Activated CD4-positive, alpha-beta T cell treated with anti-CD3 and anti-CD28 coated beads, Interleukin-2, amount 50 U/mL, for 1 hour (primary cell): ENCODE results near the gene SDHA.
"Not testable (repeated sequence)": the region's sequence is repeated elsewhere in the genome, so short reads cannot be mapped to it uniquely, and the experiment has no call there.

Source experiments
- DNase-seq: peaks from one replicate; pipeline ENCODE4 v3.0.0-alpha.2; 2020

Gene SDHA

DNA sequence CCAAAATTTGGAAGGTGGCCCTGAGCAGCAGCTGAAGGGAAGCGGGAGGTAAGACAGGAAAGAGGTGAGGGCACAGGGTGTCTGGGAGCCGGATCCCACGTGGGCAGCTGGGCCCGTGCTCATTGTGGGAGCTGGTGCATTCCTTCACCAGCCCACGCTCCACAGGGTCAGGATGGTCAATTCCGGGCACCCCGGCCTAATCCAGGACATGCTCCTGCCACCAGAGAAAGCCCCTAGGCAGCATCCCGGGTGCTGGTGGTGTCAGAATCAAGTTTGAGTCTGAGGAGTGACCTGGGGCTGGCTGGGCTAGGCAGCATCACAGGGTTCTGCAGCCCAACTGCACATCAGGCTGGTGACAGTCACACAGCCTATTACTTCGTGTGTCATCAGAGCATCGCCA, 46.2 kb downstream of the SDHA start:
- no peak for DNase-seq

DNA sequence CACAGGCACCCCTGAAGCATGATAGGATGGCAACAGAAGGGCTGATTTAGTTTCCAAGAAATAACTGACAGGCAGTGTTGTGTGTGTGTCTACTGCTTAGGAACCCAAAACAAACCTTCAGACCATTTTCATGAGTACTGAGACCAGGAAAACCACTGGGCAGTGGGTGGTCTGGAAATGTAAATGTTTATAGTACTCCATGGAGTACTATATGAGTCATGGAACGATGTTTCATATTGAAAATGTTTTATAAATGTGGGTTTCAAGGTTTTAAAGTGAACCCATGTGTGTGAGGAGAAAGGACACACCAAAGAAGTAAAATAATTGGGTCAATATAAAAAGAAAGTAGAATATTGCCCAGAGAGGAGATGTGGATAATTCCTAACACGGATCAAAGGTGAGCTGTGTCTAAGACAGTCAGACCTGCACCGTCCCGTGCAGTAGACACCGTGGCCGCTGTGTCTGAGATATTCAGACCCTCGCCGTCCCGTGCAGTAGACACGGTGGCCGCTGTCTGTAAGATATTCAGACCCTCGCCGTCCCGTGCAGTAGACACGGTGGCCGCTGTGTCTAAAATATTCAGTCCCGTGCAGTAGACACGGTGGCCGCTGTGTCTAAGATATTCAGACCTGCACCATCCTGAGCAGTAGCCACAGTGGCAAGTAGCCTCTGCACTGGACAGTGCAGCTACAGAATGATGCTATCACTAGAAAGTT, 48.3 kb downstream of the SDHA start:
- DNase-seq: not testable (repeated sequence)

DNA sequence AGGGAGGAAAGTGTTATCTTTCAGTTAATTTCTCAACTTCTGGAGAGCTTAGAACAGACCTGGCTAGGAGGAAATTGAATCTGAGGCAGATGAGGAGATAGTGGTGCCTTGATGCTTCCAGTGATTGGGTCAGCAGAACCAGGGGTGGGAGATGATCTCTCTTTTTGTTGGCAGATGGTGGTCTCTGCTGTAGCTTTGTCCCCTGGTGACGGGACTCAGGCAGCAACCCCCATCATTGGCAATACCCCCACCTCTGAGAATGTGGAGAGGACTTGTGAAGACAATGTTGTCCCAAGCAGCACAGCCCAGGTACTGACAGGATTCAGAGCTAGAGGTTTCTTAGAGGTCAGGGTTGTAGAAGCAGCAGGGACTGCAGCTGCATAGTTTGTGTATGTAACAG, 49.6 kb downstream of the SDHA start:
- no peak for DNase-seq

DNA sequence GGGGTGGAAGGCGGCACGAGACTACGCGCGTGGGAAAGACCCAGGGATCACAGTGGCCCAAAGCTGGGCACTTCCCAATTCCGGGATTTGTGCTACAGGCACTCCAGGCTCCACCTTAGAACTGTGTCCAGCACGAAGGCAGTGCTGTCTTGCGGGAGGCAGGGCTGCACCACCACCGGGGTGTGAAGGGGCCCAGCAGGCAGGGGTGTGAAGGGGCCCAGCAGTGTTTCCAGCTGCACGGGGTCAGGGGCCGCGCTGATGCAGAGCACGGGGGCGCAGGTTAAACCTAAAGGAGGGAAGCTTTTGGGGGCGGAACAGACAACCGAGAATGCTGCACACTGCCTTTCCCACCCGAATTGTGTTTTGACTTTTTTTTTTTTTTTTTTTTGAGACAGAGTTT, 52.2 kb downstream of the SDHA start:
- no peak for DNase-seq

DNA sequence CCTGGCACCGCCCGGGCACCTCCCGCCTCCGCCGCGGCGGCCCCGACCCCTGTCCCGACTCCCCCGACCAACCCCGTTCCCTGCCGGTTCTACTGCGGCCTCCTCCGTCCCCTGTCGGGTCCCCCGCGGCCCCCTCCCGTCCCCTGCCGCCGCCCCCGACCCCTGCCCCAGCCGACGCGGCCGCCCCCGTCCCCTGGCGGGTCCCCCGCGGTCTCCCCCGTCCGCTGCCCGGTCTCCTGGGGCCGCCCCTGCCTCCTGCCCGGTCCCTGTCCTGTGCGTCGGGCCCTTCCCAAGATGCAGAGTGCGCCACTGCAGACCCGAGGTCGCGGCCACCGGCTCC, 53.7 kb downstream of the SDHA start:
- DNase-seq: not testable (repeated sequence)

DNA sequence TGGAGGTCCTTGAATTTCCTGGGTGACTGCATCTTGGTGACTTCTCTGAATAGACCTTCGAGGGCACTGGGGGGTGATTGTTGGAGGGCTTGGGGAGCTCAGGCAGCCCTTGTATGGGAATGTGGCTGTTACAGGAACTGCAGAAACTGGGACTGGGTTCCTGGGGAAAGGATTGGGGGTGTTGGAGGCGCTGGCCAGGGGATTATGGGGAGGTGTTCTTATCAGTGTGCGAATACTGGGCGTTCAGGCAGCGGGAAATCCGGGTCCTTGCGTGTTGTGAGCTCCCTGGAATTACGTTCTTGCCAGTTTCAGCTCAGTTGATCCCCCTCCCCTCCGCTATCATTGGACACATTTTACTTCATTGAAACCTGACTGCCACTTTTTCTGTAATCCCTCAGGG, 55.0 kb downstream of the SDHA start:
- not testable (repeated sequence) for DNase-seq

DNA sequence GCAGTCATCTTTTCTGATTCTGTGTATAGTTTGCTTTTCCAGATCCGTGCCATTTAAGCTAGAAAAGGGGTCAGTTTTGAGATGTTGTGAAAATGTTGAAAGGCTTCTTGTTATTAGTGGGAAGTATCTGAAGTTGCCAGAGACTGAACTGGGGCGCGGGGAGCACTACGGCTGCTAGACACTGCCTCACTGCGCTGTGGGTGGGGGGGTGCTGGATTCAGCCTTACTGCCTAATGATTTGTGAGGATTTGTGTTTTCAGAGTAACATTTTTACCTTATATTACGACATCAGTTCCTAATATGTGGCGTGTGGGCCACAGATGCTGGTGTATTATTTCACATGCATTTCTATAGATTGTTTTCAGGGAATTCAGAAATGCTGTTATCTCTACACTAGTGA, 55.4 kb downstream of the SDHA start:
- DNase-seq: not testable (repeated sequence)

DNA sequence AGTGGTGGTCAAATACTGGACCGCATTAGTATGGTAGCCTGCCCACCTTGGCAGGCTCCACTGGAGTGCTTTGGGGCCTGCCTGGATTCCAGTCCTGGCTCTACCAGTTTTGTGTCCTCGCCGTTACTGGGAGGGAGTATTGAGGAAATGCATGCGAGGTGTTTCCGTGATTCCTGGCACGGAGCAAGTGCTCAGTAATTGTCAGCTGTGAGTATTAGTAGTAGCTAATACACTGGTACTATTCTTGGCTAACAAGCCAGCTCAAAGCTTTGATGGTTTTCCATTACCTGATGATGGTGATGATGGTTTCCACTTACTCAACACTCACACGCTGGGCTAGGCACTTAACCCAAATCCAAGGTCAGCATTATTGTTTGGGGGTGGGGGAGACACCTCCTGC, 56.2 kb downstream of the SDHA start:
- not testable (repeated sequence) for DNase-seq

DNA sequence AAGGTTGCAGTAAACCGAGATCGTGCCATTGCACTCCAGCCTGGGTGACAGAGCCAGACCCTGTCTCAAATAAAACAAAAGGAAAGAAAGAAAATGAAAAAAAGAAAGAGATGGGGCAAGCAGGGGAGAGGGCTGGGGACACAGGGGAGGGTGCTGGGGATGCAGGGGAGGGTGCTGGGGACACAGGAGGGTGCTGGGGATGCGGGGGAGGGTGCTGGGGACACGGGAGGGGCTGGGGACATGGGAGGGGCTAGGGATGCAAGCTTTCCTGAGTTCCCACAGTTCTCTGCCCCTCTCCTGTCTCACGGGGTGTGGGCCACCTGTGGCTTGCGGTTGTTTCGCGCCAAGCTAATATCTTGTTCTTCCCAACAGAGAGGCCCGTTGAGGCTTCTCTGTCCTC, 60.5 kb downstream of the SDHA start:
- no peak for DNase-seq

DNA sequence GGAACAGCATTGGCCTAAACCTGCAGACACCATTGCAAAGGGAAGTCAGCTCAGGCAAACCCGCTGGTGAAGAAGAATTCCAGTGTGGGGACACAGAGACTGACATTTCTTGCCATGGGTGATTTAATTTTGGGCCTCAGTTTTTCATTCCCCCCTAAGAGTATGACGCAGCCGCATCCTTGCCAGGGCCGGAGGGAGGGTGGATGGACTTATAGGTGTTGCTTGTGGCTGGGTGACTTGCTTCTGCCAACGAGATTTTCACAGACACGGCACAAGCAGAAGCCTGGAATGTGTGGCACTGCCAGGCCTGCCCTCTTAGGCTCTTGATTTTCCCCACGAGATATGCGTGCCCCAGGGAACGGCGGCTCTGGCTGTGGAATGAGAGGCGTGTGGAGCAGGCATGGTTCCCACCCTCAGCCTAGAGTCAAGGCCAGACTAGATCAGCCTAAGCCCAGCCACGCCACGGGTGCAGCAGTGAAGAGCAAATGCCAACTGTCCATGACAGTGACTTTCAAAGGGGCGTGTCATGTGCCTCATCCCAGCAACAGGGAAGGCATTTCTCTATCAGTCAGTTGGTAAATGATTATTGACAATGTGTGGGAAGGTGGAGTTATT, 61.0 kb downstream of the SDHA start:
- DNase-seq: not testable (repeated sequence)

DNA sequence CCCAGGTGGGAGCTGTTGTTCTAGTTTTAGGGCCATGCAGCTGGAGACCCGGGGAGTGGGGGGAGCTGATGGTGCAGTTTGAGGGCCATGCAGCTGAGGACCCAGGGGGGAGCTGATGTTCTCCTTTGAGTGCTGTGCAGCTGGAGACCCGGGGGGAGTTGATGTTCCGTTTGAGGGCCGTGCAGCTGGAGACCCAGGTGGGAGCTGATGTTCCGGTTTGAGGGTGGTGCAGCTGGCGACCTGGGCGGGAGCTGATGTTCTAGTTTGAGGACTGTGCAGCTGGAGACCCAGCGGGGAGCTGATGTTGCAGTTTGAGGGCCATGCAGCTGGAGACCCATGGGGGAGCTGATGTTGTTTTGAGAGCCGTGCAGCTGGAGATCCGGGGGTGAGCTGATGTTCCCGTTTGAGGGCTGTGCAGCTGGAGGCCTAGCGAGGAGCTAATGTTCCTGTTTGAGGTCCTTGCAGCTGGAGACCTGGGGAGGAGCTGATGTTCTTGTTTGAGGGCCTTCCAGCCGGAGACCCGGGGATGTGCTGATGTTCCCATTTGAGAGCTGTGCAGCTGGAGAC, 68.0 kb downstream of the SDHA start:
- no peak for DNase-seq

DNA sequence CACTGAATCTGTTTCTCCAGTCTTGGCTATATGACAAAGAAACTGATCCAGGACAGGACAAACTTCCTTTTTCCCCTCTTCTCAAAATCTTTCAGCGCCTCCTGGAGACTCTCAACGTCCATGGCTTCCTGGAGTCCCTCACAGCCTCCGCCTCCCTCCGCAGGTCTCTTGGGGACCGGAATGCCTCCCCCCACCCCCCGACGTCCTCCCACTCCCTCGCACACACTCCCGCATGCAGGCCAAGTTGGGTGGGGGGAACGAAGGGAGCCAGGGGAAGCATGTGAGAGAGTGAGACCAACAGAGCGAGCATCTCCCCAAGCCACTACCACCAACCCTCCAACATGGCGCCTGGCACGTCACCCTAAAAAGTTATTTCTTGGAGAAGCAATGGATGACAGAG, 72.1 kb downstream of the SDHA start:
- DNase-seq: not testable (repeated sequence)

DNA sequence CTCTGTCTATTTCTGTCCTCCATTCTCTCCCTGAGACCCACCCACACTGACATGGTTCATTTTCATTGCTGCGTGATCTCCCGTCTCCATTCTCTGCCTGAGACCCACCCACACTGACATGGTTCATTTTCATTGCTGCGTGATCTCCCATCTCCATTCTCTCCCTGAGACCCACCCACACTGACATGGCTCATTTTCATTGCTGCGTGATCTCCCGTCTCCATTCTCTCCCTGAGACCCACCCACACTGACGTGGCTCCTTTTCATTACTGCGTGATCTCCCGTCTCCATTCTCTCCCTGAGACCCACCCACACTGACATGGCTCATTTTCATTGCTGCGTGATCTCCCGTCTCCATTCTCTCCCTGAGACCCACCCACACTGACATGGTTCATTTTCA, 73.2 kb downstream of the SDHA start:
- not testable (repeated sequence) for DNase-seq

DNA sequence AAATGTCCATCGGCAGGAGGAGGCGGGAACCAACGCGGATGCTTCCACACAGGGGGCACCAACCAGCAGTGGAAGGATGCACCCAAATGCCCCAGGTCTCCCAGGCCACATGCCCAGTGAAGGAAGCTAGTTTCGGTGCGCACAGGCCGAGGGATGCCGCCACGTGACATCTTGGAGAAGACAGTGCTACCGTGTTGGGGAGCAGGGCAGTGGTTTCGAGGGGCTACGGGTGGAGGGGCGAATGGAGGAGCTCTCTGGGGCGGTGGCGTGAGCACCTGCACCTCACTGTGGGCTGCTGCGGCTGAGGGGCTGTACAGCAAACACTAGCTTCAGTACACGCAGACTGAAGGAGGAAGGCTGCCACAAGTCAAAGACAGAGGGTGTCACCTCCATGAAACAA, 76.7 kb downstream of the SDHA start:
- DNase-seq: not testable (repeated sequence)

DNA sequence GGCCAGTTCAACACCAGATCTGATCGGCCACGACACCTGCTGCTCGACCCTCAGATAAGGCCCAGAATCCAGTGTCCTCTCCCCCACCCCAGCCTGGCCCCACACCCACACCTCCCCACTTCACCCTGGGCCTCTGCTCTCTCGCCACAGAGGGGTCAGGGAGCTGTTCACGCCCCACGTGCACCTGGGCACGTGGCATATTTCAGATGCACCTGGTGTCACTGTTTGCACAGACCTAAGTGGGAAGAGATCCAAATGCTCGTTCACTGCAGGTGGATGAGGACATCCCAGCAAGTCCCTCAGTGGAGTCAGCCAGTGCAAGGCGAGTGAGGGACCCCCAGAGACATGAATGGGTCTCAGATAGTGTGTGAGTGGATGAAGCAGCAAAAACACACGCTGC, 78.1 kb downstream of the SDHA start:
- DNase-seq: not testable (repeated sequence)

DNA sequence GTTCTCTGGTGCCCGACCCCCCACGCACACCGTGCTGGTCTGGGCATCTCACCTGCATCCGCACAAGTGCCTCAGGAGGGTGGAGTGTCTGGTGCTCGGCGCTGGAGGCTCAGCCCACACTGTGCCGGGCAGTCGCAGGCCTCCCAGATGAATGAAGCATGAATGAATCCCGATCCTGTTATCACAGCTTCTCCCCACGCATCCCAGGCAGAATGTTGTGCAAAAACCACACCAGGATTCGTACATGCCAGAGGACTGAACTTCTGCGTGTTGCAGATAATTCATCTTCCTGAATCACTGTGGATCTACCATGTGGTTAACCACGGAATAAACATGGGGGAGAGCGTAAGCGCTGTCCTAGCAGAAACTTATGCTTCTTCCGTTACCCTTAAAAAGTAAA, 78.8 kb downstream of the SDHA start:
- not testable (repeated sequence) for DNase-seq

DNA sequence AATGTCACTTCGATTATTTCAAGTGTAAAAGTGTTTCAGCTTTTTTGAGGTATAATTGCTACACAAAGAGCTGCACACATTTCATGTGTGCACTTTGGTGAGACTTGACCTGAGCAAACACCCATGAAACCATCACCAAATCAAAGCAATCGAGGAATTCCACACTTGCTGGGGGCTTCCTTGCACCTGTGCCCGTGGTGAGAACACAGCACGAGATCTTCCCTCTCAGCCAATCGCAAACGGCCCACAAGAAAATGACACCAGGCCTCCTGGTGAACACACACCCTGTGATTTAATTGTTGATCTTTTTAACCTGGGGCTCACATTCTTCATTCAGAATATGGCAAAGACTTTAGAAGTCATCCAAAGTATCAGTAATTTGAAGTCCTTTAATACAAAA, 79.3 kb downstream of the SDHA start:
- DNase-seq: not testable (repeated sequence)

DNA sequence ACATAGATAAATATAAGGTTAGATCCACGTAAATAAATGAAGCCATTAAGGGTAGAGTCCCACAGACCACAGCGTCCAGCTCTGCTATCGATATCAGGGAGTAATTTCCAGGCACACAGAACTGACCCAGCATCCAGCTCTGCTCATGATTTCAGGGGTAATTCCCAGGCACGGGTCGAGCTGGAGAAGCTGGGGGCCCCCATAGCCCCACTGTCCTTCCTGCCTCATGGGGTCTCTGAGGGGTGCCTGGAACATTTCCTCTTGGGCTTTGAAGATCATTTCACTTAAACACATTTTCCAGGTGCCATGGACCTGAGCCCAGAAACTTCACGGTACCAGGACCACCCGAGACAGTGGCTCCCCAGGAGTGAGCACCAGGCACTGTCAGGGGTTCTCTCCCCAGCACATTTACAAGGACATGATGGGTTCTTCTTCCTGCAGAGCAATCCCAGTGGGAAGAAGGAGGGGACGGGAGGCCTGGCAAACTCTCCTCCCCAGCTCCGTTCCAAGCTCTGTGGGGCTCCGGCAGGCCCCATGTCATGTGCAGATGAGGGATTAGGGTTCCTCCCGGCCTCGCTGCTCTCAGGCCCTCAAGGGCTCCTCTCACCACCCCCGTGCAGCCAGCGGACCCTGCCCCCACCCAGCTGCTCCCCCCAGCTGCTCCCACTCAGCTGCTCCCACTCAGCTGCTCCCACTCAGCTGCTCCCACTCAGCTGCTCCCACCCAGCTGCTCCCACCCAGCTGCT, 80.0 kb downstream of the SDHA start:
- not testable (repeated sequence) for DNase-seq

DNA sequence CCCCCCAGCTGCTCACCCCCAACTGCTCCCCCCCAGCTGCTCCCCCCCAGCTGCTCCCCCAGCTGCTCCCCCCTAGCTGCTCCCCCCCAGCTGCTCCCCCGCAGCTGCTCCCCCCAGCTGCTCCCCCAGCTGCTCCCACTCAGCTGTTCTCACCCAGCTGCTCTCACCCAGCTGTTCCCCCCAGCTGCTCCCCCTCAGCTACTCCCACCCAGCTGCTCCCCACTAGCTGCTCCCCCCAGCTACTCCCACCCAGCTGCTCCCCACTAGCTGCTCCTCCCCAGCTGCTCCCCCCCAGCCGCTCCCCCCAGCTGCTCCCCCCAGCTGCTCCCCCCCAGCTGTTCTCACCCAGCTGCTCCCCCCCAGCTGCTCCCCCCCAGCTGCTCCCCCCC, 80.6 kb downstream of the SDHA start:
- DNase-seq: no peak

DNA sequence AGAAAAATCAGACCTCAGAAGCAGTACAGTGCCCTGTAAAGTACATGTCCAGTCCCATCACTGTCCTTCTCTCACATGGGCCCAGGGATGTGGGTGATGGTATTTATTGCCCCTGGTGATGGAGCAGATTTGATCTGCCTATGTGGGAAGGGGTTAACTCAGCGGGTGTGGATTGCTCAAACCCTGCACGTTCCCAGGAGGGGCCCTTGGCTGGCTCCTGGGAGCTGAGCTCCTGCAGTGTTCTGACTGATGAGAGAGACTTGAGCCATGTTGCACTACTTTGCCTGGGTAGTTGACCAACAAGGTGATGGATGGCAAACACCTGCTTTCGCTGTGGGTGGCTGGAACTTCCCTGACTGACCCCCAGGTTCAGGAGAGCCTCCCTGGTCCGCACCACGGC, 81.8 kb downstream of the SDHA start:
- DNase-seq: not testable (repeated sequence)

DNA sequence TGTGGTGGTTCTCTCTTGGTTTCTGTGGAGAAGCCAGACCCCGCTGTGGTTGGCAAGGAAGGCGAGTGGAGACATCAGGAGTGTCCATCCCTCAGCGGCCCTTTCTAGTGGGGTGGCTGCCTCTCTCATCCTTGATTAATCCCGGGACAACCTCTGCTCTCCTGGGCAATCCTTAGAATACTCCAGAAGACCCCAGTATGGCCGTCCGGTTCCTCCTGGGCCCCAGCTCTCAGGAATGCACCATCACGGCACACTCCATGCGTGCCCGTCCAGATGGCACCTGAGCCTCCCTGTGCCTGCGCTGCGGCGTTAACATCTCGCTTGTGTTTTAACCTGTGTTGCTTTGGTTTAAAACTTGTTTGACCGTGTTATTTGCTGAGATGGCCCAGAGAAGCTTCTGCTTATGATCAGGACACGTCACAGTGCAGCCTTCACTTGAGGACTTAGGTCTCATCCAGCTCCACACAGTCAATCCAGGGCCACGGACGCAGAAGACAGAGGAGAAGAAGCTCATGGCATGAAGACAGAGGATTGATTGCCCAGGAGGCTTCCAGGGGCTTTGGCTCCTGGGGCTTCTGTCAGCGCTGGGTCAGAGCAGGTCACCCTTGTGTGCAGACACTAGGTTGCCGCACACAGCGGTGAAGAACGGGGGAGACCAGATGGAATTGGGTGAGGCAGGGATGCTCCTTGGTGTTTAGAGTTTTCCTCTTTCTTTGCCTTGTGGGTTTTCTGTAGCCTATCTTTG, 82.7 kb downstream of the SDHA start:
- not testable (repeated sequence) for DNase-seq

DNA sequence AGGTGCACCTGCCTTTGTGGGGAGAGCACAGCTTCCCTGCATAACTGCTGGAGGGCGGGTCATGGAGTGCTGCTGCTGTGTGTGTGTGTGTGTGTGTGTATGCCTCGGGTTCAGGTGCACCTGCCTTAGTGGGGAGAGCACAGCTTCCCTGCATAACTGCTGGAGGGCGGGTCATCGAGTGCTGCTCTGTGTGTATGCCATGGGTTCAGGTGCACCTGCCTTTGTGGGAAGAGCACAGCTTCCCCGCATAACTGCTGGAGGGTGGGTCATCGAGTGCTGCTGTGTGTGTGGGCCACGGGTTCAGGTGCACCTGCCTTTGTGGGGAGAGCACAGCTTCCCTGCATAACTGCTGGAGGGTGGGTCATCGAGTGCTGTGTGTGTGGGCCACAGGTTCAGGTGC, 84.3 kb downstream of the SDHA start:
- DNase-seq: not testable (repeated sequence)

DNA sequence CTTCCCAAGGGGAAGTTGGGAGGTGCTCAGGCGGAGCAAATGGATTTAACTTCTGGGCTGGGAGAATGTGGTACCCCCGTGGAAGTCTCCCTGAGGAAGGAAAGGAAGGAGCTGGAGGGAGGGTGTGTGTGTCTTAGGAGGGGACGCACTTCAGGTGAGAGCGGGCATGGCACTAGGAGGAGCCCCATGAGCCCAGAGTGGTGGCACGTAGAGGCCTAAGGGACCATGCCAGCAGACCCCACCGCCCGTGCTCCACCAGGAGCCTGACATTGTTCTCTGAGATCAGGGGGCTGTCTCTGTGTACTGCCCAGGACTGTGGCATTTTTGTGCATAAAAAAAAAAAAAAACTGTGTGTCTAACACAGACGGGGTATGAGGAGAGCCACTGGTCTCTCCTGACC, 84.8 kb downstream of the SDHA start:
- no peak for DNase-seq
